Activated CD8-positive, alpha-beta memory T cell treated with anti-CD3 and anti-CD28 coated beads, Interleukin-2, amount 50 U/mL, for 1 hour (primary cell): ENCODE measurements around the gene TIGD3.
"Not testable (repeated sequence)": the region's sequence is repeated elsewhere in the genome, so short reads cannot be mapped to it uniquely, and the experiment has no call there.

Experiments used
- DNase-seq: peaks from one replicate; pipeline ENCODE4 v3.0.0-alpha.2; 2020; ENCODE audit errors: extremely low read depth

The TIGD3 gene

GRCh38 chr11:65325435-65325834, 29.1 kb upstream of the TIGD3 start:
- DNase-seq = no peak

GRCh38 chr11:65327021-65327420, 27.5 kb upstream of the TIGD3 start:
- no peak for DNase-seq

GRCh38 chr11:65329478-65329877, 25.1 kb upstream of the TIGD3 start:
- no peak for DNase-seq

GRCh38 chr11:65329944-65330403, 24.6 kb upstream of the TIGD3 start:
- DNase-seq = peak; percentile 61

GRCh38 chr11:65330544-65330943, 24.0 kb upstream of the TIGD3 start:
- DNase-seq = no peak

- not testable (repeated sequence) for DNase-seq
Observed at GRCh38 chr11:65332591-65332990, 22.0 kb upstream of the TIGD3 start.

- DNase-seq = no peak
Observed at GRCh38 chr11:65334696-65335295, 19.8 kb upstream of the TIGD3 start.

GRCh38 chr11:65338676-65339075, 15.9 kb upstream of the TIGD3 start:
- no peak for DNase-seq

GRCh38 chr11:65340226-65340625, 14.3 kb upstream of the TIGD3 start:
- DNase-seq = no peak

GRCh38 chr11:65341856-65342255, 12.7 kb upstream of the TIGD3 start:
- DNase-seq = no peak

GRCh38 chr11:65351511-65351910, 3.0 kb upstream of the TIGD3 start:
- DNase-seq = no peak

- DNase-seq = no peak
Observed at GRCh38 chr11:65352783-65353182, 1.8 kb upstream of the TIGD3 start.

- no peak for DNase-seq
Observed at GRCh38 chr11:65353376-65353775, 1.2 kb upstream of the TIGD3 start.

GRCh38 chr11:65353900-65354264, 669 bp upstream of the TIGD3 start:
- no peak for DNase-seq

GRCh38 chr11:65355013-65355775, 643 bp downstream of the TIGD3 start:
- no peak for DNase-seq

- DNase-seq = no peak
Observed at GRCh38 chr11:65355776-65356393, 1.3 kb downstream of the TIGD3 start.

GRCh38 chr11:65356394-65356972, 1.9 kb downstream of the TIGD3 start:
- no peak for DNase-seq

GRCh38 chr11:65357856-65358356, 3.4 kb downstream of the TIGD3 start:
- DNase-seq = no peak

GRCh38 chr11:65362320-65362931, 7.9 kb downstream of the TIGD3 start:
- DNase-seq = no peak

- DNase-seq = no peak
Observed at GRCh38 chr11:65362966-65363365, 8.4 kb downstream of the TIGD3 start.

GRCh38 chr11:65363770-65364169, 9.2 kb downstream of the TIGD3 start:
- DNase-seq = no peak

- no peak for DNase-seq
Observed at GRCh38 chr11:65366340-65366773, 11.8 kb downstream of the TIGD3 start.
